GOT3 (cell line): ENCODE measurements around the gene RARA.

Source experiments
- DNase-seq: peaks from one replicate; lab custom pipeline; 2025; ENCODE audit warnings: mixed read lengths; lab: John Stamatoyannopoulos, UW

Gene RARA

DNA sequence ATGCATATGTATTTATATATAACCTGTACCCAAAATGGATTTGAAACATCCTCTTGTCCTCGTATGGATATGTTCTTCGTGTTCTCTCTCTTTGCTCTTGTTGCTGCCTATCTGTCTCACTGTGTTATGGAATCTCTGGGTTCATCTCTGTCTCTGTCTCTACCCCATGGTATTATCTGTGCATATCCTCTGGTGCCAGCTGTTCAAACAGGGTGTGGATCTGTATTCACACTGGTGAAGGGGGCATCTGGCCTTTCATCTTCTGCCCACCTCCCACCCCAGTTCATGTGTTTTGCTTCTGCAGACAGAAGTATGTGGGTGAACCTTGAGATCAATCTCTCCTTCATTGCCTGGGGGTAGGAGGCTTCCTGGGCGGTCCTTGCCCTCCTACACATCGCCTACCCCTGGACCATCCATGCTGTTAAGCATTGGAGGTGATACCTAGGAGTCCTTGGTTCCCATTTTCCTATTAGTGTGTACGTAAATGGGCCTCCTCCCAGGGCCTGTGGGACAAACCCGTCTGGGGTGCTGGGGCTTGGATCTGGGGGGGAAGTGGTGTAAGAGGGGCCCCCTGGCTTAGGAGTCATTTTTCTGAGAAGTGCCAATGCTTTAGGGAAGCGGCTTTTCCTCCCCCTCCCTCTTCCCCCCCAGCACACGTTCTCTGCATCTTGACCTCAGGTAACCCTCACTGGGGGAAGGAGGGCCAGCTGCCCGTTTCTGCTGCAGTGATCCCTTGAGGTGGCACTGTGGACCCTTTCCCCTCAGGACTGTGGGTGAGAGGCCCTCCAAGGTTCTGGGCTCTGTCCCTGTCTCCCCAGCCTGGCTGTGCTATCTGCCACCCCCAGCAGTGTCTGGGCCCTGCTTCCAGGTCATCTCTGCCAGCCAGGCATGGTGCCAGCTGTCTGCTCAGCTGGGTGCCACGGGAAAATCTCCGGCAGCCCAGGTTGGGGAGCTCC, 21.1 kb downstream of the RARA start:
- no peak for DNase-seq

DNA sequence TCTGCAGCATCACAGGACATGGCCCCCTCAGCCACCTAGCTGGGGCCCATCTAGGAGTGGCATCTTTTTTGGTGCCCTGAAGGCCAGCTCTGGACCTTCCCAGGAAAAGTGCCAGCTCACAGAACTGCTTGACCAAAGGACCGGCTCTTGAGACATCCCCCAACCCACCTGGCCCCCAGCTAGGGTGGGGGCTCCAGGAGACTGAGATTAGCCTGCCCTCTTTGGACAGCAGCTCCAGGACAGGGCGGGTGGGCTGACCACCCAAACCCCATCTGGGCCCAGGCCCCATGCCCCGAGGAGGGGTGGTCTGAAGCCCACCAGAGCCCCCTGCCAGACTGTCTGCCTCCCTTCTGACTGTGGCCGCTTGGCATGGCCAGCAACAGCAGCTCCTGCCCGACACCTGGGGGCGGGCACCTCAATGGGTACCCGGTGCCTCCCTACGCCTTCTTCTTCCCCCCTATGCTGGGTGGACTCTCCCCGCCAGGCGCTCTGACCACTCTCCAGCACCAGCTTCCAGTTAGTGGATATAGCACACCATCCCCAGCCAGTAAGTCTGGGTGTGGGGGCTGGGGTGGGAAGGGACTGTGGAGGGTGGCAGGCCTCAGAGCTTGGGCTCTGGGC, 22.0 kb downstream of the RARA start:
- no peak for DNase-seq

DNA sequence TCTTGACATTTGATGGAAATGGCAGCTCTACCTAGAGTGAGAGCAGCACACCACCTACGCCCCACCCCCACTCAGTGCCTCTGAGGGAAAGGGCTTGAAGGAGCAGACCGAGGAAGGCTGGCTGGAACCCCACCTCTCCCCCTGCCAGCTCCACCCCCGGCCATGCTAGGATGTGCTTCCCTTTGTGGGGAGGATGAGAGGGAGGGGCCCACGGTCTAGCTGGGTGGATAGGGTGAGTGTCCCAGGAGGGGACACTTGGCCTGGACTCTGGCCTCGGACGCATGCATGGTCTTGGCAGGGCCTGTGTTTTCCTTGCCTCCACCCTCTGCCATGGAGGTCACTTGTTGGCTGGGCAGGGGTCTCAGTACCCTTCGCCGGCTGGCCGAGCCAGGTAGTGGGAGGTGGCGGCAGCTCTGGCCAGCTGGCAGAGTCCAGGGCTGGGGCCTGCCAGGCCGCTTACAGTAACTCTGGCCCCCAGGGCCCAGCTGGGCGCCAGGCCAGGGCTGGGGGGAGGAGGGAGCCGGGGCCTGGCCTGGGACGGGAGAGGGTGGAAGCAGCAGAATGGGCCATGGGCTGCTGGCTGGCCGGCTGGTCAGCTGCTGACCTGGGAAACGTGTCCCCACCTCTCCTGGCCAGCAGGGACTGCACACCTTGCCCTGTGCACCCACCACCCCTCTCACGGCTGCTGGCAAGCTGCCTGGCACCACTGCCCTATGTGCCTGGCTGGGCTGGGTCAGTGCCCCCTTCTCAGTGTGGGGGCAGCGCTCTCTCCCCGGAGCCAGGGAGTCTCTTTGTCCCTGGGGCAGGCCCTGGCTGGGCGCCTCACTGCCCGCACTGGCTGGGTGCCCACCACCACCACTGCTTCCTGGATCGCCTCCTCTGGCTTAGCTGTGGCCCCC, 23.0 kb downstream of the RARA start:
- DNase-seq: no peak

DNA sequence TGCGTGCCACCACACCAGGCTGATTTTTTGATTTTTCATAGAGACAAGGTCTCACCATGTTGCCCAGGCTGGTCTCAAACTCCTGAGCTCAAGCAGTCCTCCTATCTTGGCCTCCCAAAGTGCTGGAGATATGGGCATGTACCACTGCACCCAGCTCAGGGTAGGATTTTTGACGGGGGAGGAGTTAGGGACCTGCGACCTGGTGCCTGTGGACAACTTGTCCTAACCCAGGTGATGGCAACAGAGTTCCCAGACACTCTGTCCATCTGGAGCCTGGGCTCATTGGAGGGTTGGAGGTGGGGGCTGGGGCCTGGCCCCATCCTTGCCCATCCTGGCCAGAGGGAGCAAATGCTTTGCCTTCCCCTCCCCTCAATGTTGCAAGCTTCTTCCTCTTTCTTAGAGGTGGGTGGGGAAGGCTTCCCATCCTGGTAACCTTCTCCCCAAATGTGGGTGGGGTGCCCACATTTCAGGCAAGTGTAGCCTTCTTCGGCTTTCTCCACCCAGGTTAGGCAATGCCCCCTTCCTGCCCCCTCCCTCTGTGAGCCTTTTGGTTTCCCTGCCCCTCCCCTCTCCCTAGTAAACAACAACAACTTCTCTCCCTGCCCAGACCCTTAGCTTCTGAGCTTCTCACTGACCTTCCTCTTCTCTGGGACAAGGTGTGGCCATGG, 24.9 kb downstream of the RARA start:
- no peak for DNase-seq

DNA sequence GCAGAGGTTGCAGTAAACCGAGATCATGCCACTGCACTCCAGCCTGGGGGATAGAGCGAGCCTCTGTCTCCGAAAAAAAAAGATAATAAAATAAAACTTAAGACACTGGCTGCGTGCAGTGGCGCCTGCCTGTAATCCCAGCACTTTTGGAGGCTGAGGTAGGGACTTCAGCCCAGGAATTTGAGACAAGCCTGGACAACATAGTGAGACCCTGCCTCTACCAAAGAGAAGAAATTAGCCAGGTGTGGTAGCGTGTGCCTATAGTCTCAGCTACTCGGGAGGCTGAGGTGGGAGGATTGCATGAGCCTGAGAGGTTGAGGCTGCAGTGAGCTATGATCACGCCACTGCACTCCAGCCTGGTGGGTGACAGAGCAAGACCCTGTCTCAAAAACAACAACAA, 26.6 kb downstream of the RARA start:
- DNase-seq: no peak

DNA sequence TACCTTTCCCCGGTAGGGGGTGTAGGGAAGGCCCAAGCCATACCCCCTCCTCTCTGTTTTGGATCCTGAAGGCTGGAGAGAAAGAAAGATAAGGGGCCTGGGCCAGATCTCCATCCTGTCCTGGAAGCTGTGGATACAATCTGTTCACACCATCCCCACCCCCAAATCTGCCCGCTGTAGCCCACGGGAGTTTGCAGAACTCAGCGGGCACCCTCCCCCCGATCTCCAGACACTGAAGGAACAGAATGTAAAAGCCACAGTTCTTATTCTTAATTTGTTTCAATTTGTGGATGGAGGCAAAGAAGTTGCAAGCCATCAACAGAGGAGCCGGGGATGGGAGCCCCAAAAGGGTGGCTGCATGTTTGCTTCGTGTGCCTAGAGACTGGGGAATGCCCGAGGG, 28.4 kb downstream of the RARA start:
- DNase-seq: no peak

DNA sequence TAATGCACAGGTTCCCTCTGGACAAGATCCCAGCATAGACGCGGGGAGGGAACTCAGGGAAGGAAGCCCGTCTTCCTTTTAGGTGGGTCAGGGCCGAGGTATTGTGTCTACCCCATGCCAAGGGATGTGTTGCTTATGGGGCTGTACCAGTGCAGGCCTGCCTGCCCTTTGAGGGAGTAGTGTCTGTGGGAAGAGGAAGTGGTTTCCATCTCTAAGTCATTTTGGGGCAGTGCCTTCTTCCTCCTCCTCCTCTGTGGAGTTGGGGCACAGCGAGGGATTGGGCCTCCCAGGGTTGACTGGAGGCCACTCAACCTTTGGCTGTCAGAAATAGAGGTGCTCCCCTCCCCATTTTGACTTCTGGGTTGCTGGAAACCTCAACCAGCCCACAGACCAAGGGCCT, 29.1 kb downstream of the RARA start:
- no peak for DNase-seq

DNA sequence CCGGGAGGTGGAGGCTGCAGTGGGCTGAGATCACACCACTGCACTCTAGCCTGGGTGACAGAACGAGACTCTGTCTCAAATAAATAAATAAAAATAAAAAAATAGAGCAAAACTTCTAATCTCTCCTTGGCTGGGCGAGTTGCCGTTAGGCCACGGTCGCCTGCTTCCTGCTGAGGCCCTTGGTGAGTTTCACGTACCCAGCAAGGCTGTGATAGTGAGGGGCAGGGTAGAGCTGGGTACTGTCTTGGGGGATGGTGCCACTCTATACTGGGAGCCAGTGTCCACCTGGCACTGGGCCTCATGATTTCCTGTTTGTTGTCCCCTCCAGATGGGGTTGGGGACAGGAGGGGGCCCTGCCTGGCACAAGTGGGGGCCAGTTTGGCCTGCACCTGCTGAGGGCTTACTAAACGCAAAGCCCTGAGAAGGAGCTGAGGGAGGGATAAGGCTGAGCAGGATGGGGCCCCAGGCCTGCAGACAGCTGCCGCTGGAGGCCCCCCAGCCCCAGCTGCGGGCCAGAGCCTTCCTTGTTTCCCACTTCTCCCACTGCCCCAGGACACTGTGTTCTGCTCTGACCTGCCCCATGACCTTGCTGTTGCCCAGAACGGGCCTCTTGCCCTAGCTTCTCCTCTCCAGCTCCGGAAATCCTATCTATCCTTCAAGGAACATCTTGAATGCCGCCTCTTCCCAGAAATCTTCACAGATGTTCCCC, 30.1 kb downstream of the RARA start:
- DNase-seq: no peak

DNA sequence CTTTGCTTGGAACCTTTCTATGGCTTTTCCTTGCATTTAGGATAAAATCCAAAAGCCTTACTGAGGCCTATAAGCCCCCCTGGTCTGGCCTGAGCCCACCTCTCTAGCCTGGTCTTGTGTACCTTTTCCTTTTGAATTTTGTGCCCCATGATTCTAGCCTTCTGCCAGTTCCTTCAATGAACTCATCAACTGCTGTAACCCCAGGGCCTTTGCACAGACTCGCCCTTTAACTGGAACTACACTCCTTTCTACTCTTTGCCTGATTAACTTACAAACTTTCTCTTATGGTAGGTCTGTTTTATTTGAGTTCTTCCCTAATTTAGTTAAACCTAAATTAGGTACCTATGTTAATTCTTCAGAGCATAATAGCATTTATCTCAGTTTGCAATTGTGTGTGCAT, 31.3 kb downstream of the RARA start:
- DNase-seq: no peak

DNA sequence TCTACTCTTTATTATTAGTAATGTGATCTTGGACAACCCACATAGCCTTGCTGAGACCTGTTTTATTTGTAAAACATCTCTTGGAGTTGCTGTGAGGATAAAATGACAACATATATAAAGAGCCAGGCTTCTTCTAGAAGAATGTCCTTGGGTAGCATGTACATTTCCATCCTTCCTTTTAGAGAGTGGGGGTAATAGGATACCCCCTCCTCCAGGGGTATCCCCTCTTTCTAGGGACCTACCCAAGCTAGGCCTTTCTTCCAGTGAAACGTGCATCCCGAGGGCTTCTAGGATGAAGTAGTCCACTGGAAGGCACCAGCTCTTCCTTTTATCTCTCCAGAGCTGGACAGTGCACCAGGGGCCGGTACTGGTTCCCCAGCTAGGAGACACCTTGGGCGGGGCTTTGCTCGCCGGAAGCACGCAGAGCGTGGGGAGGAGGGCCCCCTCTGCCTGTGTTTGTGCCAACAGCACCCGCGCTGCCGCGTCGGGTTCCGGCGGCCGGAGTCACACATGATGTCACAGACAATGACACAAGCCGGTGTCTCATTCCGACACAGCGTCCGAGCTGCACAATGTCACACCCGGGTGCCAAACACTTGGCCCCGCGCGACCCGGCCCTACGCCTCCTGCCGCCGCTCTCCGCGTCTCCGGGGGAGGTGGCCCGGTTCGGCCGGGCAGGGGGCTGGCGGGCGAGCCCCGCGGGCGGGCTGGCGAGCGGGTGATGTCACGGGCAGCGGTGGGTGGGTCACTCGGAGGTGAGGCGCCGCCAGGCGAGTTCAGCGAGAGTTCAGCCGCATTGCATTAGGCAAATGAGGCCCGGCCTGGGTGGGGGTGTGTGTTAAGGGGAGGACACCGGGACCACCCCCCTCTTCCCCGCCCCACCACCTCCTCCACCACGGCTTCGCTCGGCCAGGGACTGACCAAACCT, 32.2 kb downstream of the RARA start:
- DNase-seq: no peak

DNA sequence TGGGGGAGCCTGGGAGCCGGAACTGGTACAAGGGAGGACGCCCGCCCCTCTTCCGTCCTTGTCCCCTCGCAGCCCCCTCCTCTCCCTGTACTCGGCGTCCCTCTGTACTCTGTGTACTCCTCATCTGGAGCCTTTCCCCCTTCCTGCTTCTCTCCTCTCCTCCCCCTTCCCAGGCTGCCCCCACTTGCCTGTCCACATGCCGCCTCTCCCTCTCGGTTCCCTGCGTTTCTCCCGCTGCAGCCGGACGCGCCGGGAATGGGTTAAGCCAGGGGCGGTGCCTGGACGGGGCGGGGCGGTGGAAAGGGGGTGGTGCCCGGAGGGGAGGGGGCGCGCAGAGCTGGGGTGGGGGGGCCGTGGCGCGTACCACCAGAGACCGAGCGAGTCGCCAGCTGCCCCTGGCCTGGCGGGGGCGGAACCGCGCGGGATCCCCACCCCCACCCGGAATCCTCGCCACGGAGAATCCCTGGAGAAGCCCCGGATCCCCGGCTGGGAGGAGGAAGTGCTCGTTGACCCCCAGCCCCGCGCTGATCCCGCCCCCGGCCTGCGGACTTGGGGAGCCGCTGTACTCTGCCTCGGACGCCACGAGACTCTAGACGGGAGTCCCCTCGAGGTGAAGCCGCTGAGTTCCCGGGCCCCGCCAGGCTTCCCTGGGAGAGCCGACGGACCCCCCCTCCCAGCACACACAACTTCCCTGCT, 33.0 kb downstream of the RARA start:
- DNase-seq: no peak

DNA sequence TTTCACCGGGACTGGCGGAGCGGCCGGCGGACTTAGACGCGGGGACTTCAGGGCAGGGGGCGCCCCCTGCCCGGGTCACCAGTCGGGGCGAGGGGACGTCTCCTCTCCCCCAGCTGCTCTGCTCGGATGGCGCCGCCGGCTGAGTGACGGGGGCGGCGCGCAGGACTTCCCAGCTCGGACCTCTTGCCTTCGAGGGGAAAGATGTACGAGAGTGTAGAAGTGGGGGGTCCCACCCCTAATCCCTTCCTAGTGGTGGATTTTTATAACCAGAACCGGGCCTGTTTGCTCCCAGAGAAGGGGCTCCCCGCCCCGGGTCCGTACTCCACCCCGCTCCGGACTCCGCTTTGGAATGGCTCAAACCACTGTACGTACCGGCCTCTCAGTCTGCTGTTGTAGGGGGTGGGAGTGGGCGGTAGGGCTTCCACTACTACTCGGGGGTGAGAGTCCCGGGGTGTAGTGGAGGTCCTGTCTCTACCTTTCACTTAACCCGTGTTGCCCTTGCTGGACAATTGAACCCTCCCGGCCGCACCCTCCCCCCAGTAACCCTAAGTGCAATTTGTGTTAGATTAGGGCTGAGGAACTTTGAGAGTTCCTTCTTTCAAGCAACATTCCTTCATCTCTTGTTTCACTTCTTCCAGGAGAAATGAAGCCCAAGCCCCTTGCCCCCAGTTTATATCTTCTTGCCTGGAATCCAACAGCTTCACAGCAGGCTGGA, 33.7 kb downstream of the RARA start:
- DNase-seq: no peak

DNA sequence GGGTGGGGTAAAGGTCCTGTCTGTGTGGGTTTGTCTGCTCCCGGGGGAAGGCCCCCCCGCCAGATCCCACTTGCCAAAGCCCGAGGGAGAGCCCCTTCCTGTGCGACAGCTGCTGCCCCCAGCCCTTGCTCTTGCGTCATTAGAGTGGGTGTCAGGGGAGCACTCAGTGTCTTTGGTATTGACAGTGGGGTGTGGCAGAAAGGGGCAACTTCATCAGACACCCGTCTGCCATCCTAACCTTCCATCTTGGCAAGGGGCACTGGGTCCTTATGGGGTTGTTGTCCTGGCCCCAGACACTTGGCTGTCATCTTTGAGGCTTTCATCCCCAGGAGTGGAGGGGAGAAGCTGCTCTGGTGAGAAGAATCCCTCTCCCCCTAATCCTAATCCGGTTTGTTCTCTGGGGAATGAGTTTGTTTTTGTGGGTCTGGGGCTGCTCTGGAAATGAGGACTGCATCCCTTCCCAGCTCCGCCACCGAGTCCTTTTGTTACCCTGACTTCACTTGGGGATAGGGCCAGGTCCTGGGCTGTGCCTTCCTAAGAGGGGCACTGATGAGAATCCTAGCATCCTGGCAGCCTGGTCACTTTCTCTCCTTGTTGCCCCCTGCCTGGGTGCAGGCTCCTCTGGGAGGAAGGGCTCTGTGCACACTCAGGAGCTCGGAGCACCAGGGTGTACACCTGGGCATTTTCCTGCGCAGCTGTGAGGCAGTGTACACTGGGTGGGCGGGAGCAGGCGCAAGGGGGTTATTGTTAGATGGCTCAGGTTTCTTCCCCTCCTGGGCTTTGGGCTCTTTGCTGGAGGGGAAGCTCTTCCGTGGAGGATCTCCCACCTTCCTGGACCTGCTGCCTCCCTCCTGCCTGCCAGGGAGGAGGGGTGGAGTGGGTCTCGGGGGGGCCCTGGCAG, 34.5 kb downstream of the RARA start:
- DNase-seq: no peak

DNA sequence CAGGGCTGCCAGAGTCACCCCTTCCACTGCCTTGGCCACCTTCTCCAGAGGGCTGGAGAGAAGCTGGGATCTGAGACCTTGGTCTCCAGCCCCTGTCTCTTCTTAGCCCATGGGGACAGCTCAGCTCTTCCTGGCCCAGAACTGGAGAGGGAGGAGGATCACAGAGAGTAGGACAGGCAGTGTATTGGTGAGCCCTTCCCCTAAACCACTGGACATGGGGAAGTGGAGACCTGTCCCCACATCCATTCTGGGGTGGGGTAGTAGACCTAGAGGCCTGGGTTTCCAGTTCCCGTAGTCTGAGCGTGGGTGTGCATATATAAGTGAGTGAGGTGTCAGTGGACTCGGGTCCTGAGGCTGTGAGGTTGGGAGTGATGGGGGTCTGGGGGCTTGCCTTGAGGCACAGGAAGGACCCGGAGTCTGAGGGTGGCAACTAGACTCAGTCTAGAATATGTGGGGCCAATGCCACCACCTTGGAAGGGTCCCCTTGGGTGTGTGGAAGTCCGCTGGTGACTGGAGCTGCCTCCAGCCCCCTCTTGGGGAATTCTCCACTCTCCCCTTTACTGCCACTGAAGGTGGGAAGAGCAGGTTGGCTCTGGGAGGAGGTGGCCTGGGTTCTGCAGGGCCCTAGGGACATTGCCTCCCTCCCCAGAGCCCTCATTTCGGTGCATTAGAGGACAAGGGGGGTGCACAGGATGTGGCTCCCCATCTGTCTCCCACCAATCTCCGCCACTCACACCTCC, 35.6 kb downstream of the RARA start:
- DNase-seq: no peak

DNA sequence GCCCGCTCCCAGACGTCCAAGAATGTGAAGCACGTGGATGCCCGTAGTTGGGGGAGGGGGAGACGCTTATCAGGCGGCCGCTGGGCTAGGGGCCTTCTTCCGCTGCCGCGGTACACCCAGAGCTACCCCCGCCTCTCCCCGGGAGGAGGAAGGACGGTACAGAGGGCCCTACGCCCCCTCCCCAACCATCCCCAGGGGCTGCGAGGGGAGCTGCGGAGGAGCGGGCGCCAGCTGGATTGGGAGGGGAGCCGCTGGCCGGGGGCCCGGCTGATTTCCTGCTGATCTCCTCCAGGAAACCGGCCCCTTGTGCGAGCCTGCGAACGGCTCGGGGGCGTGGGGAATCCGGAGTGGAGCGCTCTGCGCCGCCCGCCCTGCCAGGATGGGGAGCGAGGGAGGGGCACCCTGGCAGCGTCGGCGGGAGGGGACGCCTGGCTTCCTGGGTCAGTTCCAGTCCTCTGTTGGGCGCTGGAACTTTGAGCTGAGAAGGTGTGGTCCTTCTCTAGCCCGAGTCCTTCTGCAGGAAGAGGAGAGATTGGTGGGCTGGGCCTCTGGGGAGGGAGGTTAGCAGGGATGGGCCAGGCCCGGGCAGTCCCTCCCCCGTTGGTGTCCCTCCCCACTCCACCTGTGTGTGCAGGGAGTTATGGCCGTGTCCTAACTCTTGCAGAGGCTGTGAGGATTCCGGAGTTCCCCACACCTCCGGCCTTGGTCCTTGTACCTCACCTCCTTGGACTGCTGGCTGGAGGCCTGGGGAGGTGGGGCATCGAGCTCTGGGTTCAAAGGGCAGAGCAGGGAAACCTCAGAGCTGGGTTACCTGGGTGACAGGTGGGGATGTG, 36.4 kb downstream of the RARA start:
- DNase-seq: no peak
